ENCODE data around the gene DPY19L3. TPM values are rescaled to one million over a fixed set of nuclear protein-coding genes. Genes with fewer than 3 reads are reported as not detected.

The DPY19L3 gene
- total RNA-seq, 2 experiments from 2014 or later: 7.3 to 8.5 TPM

DNA sequence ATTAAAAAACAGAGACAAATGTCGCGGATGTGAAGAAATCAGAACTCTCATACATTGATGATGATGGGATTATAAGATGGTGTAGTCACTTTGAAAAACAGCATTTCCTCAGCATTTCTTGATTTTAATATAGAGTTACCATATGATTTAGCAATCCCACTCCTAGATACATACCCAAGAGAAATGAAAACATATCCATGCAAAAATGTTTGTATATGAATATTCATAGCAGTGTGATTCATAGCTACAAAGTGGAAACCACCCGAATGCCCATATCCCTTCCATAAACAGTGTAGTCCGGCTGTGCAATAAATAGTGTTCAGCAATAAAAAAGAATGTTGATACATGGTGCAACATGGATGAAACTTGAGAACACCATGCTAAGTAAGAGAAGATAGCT is 44.6 kb downstream of the DPY19L3 start:
- Histone ChIP-seq H3K27ac (ENCODE audit: low read depth in 1 of 2, low read length in 2 of 2) (no peak overlapping the region), H3K4me1 (ENCODE audit: insufficient read depth, low read length) (no peaks in the 10 kb centered on the region), H3K9me3 (ENCODE audit: control insufficient read depth in 1 of 2, insufficient read depth in 1 of 2, low read length in 2 of 2) (no peaks in the 10 kb centered on the region), H3K36me3 (ENCODE audit: insufficient read depth, low read length) (no peaks in the 10 kb centered on the region), H3K4me3 (ENCODE audit: low read length) (no peak overlapping the region), H3K27me3 (ENCODE audit: control insufficient read depth in 1 of 2, insufficient read depth in 2 of 2, low read length in 2 of 2) (no peaks in the 10 kb centered on the region)
- ATAC-seq (ENCODE audit: poor library complexity) (no peak), DNase-seq (no peak)
- CTCF ChIA-PET: no interaction called here
- POLR2A ChIA-PET: no interaction called here
- Mint-ChIP-seq H3K9me3 (no peaks in the 10 kb centered on the region), H3K4me3 (no peak overlapping the region), H3K36me3 (ENCODE audit: low read depth) (no peaks in the 10 kb centered on the region), H3K27ac (no peak overlapping the region), H3K27me3 (no peaks in the 10 kb centered on the region), H3K4me1 (ENCODE audit: low read depth) (no peaks in the 10 kb centered on the region)
- intact Hi-C loops (cut with DNase I, micrococcal nuclease): no loop called here
- TF ChIP-seq, protein P1, sequence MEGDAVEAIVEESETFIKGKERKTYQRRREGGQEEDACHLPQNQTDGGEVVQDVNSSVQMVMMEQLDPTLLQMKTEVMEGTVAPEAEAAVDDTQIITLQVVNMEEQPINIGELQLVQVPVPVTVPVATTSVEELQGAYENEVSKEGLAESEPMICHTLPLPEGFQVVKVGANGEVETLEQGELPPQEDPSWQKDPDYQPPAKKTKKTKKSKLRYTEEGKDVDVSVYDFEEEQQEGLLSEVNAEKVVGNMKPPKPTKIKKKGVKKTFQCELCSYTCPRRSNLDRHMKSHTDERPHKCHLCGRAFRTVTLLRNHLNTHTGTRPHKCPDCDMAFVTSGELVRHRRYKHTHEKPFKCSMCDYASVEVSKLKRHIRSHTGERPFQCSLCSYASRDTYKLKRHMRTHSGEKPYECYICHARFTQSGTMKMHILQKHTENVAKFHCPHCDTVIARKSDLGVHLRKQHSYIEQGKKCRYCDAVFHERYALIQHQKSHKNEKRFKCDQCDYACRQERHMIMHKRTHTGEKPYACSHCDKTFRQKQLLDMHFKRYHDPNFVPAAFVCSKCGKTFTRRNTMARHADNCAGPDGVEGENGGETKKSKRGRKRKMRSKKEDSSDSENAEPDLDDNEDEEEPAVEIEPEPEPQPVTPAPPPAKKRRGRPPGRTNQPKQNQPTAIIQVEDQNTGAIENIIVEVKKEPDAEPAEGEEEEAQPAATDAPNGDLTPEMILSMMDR (IDR thresholded peaks at IDR 0.05): no peak

DNA sequence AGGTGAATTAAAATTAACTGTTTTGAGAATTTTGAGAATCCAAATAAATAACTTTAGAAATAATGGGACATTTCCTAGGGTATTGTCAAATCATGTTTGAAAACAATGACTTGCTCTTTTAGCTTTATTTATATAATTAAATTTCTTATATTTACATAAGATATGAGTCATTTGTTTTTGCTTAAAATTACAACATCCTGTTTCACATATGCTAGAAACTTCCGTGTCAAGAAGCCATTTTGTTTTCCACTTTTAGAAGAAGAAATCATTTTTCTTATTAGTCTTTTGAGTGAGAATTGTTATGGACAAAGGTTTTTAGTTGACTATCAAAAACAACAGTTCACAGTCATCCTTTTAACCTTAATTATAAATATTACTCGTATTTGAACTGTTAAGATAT is 48.2 kb downstream of the DPY19L3 start:
- Mint-ChIP-seq H3K4me1 (ENCODE audit: low read depth) (no peaks in the 10 kb centered on the region), H3K27me3 (no peaks in the 10 kb centered on the region), H3K36me3 (ENCODE audit: low read depth) (peaks cover 14% of the 10 kb centered on the region), H3K27ac (no peak overlapping the region), H3K9me3 (no peaks in the 10 kb centered on the region), H3K4me3 (no peak overlapping the region)
- Histone ChIP-seq H3K27me3 (ENCODE audit: control insufficient read depth in 1 of 2, insufficient read depth in 2 of 2, low read length in 2 of 2) (no peaks in the 10 kb centered on the region), H3K9me3 (ENCODE audit: control insufficient read depth in 1 of 2, insufficient read depth in 1 of 2, low read length in 2 of 2) (no peaks in the 10 kb centered on the region), H3K4me1 (ENCODE audit: insufficient read depth, low read length) (no peaks in the 10 kb centered on the region), H3K36me3 (ENCODE audit: insufficient read depth, low read length) (no peaks in the 10 kb centered on the region), H3K27ac (ENCODE audit: low read depth in 1 of 2, low read length in 2 of 2) (no peak overlapping the region), H3K4me3 (ENCODE audit: low read length) (no peak overlapping the region)
- DNase-seq (no peak), ATAC-seq (ENCODE audit: poor library complexity) (no peak)
- TF ChIP-seq, protein P1 (IDR thresholded peaks at IDR 0.05): no peak
- intact Hi-C loops (cut with DNase I, micrococcal nuclease): no loop called here
- ChIA-PET POLR2A (no interaction called here), CTCF (no interaction called here)

DNA sequence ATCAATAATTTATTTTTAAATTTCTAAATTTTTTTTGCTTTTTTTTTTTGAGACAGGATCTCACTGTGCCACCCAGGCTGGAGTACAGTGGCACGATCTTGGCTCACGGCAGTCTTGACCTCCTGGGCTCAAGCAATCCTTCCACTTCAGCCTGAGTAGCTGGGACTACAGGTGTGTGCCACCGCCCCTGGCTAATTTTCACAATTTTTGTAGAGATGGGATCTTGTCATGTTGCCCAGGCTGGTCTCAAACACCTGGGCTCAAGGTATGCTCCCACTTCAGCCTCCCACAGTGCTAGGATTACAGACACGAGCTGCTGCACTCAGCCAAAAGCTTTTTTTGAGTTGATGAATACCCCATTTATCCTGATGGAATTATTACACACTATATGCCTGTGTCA is 50.8 kb downstream of the DPY19L3 start:
- H3K36me3 ChIP-seq (ENCODE audit: insufficient read depth, low read length): no peaks in the 10 kb centered on the region
- no peaks in the 10 kb centered on the region for H3K9me3 Mint-ChIP-seq
- ChIA-PET CTCF (interaction anchor here (1.5 kb wide), 1 partner anchor 13 kb away, joined by 3 read pairs; no protein-coding TSS in a partner anchor), POLR2A (no interaction called here)
- DNase-seq (no peak), ATAC-seq (ENCODE audit: poor library complexity) (no peak)
- H3K4me1 Mint-ChIP-seq (ENCODE audit: low read depth): no peaks in the 10 kb centered on the region
- no peak overlapping the region for H3K4me3 ChIP-seq (ENCODE audit: low read length)
- TF ChIP-seq, protein P1 (IDR thresholded peaks at IDR 0.05): no peak
- H3K36me3 Mint-ChIP-seq (ENCODE audit: low read depth): peaks cover 14% of the 10 kb centered on the region
- no peaks in the 10 kb centered on the region for H3K27me3 ChIP-seq (ENCODE audit: control insufficient read depth in 1 of 2, insufficient read depth in 2 of 2, low read length in 2 of 2)
- no peaks in the 10 kb centered on the region for H3K4me1 ChIP-seq (ENCODE audit: insufficient read depth, low read length)
- H3K27me3 Mint-ChIP-seq: no peaks in the 10 kb centered on the region
- no peaks in the 10 kb centered on the region for H3K9me3 ChIP-seq (ENCODE audit: control insufficient read depth in 1 of 2, insufficient read depth in 1 of 2, low read length in 2 of 2)
- intact Hi-C loops (cut with DNase I, micrococcal nuclease): no loop called here
- H3K27ac Mint-ChIP-seq: no peak overlapping the region
- H3K4me3 Mint-ChIP-seq: no peak overlapping the region
- H3K27ac ChIP-seq (ENCODE audit: low read depth in 1 of 2, low read length in 2 of 2): no peak overlapping the region
